Left lobe of liver (tissue), 2 donors: ENCODE data around the gene COL17A1. TPM values are rescaled to one million over a fixed set of nuclear protein-coding genes. Genes with fewer than 3 reads are reported as not detected.

ENCODE experiments used
- ATAC-seq: fragments of 200-7000 bp; cut with Tn5 transposase; one replicate; pipeline ENCODE4 v1.9.1; 2020; ENCODE audit warnings: mild to moderate bottlenecking, moderate library complexity
- DNase-seq: peaks from one replicate; pipeline ENCODE4 v3.0.0-alpha.2; 2020; ENCODE audit warnings: low spot score
- total RNA-seq: library from RNA; stranded (reverse); gene quantifications from one replicate; pipeline ENCODE4 v1.2.1, GENCODE V29; 2021
- donor health status: DM: no; HTN: no; CAD: no; lungs with moderate emphysema.
- donor health status: DM: no; HTN: yes; CAD: no.

The COL17A1 gene
- 0.13 TPM for total RNA-seq

DNA sequence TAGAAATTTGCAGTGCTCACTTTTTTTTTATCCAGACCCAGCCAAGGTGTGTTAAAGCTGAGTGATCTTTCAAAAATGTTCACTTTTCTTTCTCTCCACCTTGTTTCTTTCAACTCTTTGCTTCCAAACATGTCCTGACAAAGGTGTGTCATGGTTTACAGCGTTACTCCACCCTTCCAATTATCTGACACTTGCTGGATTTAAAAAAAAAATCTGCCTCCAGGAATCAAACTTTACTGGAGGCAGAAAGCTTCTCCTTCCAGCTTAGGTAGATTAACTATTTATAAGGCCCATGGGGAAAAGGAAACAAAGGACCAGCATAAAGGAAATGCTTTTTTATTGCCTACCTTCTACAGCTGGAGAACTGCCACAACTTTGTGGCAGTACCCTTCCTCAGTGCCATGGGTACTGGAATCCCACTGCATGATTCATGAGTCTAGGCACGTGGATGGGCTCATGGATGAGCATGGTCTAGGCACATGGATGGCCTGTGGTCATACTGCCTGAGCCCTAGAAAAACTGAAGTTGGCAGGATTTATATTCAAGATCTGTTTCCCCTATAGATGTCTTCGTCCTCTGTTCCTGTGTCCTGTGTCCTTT, at the start of gene COL17A1:
TSS of gene COL17A1 (minus strand) at position 80 of the 600 bp plus-strand sequence. CDS start 5,207 bp downstream, outside the sequence.
- ATAC-seq = no peak
- DNase-seq = no peak

DNA sequence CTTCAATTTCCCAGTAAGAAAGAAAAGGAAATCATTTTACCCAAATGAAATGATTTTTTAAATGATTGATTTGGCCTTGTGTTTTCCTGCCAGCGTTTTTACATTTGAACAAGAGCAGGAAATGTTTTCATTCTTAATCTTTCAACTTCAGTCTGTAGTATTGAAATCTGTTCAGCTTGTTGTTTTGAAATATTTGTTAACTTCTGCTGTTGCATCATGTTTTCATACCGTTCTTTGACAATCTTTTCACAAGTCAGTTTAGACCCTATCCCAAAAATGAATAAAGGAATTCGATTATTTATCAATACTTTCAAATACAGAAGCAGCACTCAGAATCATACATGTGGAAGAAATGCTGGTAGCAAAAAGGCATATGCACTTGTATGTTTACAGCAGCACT, 44.4 kb upstream of the COL17A1 start:
- DNase-seq (no peak), ATAC-seq (no peak)

DNA sequence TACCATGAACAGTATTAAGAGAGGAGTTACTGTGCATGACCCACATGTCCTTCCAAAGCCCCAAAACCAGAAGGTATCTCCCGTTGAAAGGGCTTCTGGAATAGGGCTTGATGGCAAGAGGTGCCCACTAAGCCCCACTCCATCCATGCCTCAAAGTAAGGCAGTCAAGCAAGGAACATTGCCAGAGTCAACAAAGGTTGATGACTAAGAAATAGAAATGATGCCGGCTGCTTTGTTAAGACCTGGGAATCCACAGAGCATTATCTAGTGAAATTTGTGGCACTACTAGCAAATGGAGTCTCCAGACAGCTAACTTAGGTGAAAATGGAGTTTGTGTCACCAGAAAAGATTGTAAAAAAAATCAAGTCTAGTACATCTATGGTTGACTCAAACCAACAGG, 42.5 kb upstream of the COL17A1 start:
- DNase-seq = no peak
- no peak for ATAC-seq

DNA sequence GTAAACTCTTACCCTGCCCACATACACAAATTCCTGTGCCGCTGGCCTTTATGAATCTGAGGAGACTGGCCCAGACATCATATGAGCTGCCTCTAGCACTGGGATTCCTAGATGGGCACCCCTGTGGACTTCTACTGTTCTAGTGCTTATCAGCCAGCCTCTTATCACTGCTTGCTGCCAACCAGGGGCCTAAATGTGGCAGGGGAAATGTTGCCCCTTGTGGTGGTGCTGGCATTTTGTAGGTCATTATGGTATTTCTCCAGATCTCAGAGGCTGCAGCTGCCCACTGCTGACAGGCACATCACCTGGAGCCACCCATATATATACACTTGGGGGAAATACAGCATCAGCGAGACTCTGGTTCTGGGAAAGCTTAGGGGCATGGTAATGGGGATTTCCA, 41.7 kb upstream of the COL17A1 start:
- peak; percentile 36 for ATAC-seq
- no peak for DNase-seq

DNA sequence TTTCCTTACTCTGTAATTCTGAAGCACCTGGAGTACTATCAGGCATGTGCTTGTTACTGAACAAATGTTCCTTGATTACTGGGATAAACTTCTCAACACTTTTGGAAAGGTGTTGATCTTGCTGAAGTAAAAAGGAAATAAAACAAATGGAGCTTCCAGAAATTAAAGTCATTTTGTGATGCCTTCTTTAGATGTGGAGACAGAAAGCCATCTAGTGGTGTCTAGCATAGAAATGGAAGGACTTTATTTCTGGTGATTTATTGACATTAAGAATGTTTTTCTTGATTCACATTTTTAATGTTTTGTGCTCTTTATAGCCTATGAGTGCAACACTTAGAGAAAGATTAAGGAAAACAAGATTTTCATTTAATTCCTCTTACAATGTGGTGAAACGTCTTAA, 37.7 kb upstream of the COL17A1 start:
- no peak for ATAC-seq
- DNase-seq = no peak

DNA sequence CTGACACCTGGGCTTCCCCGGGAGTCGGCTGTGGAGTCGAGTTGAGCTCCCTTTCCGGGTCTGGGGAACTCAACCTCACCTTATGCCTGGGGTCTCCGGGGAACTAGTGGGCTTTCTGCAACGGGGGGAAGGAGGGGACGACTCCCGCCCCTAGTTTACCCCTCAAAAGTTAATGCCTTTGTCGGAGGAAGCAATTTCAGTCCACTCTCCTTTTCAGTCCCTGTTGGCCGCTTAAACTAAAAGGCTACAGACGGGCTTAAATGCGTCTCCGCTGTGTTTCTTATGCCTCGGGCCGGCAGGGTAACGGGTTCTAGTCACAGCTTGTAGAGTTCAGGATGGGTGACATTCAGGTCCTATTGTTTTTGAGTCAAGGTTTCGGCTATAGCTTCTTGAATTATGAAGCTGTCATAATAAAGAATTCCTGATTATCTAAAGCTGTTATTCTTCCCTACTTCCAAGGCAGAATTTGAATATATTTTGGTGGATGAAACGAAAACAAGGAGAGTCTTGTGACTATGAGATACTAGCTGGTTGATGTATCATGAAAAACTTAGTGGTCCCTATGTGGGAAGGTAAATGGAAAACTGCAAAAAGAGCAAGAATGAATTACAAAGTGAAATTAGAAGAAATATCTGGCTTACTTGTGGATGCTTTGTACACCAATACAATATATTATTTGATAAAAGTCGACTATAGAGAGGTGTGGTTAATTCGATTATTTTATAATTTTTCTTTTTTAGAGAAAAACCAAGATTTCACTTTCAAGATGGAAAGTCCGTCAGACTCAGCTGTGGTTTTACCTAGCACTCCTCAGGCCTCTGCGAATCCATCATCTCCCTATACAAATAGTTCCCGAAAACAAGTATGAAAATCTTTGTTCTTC, 36.8 kb upstream of the COL17A1 start:
- no peak for DNase-seq
- ATAC-seq = no peak

DNA sequence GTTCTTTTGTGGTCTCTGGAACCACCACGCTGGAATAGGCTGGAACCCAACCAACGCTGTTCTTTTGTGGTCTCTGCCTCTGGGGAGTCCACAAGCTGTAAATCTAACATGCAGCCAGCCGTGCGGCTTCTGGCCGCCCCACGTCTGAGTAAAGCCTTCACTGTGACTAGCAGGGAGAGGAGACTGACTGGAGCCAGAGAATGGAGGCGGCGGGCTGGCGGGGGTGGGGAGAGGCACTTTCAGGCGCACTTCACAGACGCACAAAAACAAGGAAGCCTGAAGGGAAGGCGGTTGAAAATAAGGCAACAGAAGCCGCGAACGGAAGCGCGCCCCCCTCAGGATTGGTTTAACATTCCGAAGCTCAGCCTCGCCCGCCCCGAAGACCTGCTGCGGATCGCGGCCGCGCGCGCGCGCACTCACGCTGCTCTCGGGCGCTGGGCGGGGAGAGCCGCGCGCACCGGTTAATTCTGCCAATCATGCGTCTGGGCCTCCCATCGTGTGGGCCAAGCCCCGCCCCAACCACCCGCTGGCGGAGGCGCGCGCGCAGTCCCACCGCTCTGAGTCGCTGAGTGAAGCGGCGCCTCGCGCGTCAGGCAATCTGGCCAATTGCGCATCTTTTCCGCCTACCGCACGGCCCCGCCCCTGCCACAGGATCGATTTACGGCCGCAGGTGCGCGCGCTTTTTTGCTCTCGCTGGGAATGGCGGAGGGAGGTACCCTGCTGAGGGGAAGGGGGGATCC, 36.0 kb upstream of the COL17A1 start, which contains the start of gene SFR1:
TSS of gene SFR1 (plus strand) at position 687 of the 740 bp plus-strand sequence. CDS start at position 700, 13 bp downstream.
- ATAC-seq (peak; percentile 93), DNase-seq (peak; percentile 100)

DNA sequence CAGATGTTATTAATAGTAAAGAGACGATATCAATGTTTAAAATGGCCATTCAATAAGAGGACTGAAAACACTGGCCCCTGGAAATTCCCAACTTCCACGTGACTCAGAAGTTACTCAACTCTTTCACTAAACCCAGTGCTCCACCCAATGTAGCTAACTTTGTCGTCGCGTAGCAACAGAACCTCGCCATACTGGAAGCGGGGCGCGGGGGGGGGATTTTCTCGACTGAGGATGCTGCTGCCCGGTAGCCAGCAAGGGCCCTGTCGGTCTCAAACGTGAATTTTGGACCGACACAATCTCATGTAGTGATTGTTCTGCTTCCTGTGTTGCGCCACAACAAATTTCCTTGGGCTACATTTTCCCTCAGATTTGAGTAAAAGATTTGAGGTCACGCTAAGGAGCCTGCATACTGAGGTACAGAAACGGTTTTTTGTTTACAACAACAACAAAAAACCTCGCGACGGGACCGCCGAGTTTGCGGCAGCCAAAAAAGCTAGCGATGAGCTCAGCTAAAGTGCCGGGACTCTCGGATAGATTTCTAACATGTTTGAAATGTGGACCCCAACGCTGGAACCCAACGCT, 35.3 kb upstream of the COL17A1 start:
- DNase-seq (peak; percentile 84), ATAC-seq (peak; percentile 56)

DNA sequence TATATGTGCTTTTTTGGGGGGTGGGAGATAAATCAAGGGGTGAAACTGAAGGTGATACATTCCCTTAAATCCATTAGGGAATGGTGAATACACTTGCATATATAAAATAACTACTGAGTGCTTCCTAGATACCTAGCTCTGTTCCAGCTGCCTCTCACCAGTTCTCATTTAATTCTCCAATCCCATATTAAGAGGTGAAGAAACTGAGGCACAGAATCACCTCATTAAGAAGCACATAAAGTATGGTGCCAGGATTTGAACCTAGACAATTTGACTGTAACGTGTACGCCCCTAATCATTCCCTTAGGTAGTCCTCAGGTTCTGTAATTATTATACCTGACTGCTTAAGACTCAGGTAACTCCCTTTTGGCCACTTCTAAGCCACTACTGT, 34.8 kb upstream of the COL17A1 start:
- ATAC-seq (no peak), DNase-seq (no peak)

DNA sequence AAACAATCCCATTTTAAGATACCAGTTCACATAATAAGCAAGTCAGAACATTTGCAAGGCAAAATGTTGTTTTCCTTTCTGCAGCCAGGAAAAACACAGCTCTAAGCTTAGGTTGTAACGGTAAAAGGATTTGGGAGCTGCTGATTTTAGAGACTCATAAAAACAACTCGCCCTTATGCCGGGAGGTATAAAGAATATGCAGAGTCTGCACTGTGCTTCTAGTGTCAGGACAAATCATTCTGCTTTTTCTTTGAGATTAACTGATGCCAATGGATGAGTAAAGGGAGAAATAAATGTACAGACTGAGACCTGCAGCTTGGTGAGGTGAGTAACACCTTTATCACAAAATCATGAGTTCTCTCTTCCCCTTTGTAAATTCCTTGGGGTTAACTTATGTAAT, 34.3 kb upstream of the COL17A1 start:
- ATAC-seq (no peak), DNase-seq (no peak)

DNA sequence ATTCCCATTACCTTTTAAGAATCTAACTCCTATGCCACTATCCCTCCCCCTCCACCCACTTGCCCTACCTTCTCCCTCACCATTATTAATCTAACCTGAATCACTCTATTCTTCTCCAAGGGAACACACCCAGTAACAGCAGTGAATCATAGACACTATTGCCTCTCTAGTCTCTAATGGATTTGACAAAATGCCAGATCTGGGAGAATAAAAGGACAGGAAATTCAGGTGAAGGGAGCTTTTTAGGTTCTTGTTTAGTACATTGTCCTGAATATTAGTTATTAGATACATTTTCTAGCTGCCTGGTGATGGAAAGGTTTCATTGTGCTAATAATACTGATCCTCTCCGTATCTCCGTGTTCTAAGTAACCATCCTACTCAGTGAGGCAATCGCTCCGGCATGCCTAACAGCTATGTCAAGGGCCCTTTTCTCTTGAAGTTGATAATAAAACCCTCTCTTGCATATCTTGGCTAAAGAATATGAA, 32.2 kb upstream of the COL17A1 start:
- DNase-seq (no peak), ATAC-seq (no peak)

DNA sequence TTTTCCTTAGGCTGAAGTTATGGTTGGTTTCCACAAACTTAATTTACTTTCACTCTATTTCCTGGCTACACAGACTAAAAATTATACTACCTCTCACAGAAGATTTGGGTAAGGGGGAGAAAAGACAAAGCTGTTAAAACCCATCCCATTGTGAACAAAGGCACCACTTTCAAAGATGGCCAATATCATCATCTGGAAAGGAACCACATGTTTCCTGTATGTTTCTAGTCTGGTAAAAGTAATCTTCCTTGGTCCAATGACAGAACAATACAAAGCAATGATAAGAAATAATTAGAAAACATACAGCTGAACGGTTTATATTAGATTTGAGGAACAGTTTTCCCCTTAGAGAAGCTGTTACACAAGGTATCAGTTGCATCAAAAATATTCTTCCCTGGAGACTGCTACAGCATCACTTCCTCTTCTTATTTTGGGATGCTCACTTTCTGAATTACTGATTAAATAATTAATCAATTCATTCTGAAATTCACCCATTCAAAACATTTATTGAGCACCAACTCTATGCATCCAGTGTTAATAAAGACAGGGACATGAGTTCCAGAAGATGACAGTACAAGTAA, 27.8 kb upstream of the COL17A1 start:
- DNase-seq = no peak
- ATAC-seq = no peak

DNA sequence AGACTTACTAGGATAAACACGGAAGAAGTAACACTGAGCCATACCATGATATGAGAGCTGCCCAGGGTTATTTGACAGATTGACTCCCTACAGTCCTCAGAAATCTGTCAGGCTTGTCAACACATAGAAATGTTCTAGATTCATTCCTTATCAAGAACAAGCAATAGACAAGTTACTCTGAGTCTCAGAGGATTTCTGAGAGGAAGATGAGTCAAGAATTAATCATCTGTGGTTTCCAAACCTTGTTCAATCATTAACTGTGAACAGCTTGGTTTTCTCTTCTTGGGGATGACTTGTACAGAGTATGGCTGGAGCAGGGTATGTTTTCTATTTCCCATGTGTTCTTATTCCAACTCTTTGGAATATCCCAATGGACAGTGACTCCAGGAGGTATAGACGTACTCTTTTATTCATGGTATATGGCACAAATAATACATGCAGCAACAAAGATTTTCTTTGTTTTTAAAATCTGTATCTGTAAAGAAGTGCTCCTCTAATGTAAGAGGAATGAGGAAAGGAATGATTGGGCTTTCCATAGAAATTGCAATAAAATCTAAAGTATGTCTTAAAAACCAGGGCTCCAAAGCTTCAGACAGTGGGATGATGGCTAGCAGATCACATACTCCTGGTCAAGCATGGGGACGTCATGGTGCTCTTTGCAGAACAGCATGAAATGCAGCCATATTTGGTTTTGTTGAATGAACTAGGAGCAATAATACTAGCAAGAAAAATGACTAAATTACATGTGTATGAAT, 24.4 kb upstream of the COL17A1 start:
- ATAC-seq (no peak), DNase-seq (no peak)

DNA sequence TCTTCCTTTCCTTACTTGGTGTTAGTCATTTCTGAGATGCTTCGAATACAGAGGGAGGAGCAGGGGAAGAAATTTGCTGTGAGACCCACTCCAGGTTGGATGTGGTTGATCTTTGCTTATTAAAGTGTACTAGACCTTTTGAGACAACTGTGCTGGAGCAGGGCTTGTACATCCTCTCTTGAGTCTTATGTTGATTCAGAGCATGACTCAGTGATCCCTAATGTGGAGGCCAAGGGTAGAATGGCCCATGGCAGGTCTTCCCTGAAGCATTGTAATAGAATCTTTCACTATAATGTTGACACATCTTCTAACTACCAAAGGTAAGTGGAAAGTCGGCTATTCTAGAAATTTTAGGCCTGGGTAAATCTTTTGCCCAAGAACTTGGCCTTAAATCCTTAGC, 19.2 kb upstream of the COL17A1 start:
- ATAC-seq = no peak
- no peak for DNase-seq

DNA sequence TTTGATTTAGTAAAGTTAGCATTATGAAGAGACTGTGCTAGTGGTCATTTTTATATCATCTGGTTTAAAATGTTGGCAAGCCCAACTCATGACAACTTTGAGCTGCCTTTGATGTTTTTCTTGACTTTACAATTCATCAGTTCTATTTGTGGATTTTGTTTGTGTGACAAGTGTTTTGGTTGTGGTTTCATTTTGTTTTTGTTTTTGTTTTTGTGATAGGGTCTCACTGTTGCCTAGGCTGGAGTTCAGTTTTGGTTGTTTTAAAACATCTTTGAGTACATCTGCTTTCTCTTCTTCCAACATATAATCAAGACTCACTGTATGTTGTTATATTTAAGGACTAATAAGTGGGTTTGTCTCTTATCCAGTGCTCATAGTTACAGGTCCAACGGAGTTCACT, 18.7 kb upstream of the COL17A1 start:
- no peak for DNase-seq
- ATAC-seq = no peak

DNA sequence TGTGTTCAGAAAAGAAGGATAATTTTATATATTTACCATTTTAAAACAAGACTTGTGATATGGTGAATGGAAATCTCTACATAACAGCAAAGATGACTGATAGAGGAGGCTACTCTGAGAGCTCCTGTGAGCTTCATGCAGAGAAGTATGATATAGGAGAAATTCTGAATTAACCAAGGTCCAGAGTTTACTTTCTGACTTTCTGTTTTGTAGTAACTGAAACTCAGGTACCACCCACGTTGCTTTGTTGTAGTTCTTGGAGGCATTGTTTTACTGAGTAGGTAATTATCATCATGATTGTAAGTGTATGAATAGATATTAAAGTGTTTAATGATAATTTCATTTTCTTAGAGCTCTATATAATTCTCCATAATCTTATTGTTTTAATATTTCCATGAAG, 18.3 kb upstream of the COL17A1 start:
- no peak for ATAC-seq

DNA sequence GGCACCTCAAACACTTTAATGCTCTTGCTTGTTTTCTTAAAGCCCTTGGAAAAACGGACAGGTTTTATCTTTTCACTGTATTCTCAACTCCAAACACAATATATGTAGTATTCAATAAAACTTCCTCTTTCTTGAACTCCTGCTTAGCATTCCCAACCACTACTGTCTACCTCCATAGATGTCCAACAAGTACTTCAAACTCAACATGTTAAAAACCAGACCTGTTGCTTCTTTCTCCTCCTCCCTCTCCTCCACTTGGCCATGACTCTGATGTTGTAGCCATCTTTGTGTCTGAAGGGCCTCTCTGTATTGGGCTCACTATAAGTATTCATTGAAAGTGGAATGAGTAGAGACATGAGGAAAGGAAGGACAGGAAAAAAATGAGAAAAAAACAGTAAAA, 16.2 kb upstream of the COL17A1 start:
- no peak for DNase-seq
- no peak for ATAC-seq

More for the DNA sequence above, 18.3 kb upstream of the COL17A1 start:
- no peak for DNase-seq

DNA sequence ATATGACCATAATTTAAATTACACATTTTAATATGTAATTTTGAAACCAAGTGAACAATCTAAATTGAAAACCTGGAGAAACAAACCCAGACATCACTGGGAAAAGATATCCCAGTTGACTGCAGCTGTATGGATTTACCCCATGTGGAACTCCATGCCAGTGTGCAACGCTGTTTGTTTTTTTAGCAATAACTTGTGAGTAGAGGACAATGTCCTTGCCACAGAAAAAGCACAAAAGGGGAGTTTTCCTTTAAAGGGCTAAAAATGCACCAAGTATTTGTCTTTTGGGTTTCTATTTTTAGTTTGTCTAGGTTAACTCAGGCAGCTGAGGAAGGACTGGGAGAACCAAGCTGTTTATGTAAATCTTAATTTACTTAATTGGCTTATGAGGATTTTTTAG, 15.1 kb upstream of the COL17A1 start:
- peak; percentile 75 for ATAC-seq
- DNase-seq = no peak

DNA sequence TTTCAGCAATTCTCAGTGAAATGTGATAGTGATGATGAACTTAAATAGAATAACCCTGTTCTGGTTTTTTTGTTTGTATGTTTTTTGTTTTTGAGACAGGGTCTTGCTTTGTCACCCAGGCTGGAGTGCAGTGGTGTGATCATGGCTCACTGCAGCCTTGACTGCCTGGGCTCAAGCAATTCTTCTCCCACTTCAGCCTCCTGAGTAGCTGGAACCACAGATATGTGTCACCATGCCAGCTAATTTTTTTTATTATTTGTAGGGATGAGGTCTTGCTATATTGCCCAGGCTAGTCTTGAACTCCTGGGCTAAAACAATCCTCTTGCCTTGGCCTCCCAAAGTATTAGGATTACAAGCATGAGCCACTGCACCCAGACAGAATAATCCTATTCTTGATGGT, 14.3 kb upstream of the COL17A1 start:
- DNase-seq = no peak
- no peak for ATAC-seq

DNA sequence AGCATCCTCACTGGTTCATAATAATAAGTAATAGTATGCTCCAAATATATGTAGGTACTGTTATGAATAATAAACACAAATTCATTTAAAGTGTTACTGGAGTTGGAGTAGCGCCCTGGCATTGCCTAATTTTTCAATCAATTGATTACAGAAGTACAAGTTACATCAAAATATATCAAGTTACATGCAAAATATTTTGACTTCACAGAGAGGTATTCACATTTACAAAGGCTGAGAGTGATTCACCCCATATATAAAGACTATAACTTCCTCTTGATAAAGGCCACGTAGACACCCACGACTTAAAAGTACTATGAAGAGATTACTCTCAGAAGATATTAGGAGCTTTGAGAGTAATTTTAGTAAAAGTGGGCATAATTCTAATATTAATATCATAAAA, 13.6 kb upstream of the COL17A1 start:
- DNase-seq (no peak), ATAC-seq (no peak)
